ENCODE results near the gene KRTAP10-6.
"Not testable (repeated sequence)": the region's sequence is repeated elsewhere in the genome, so short reads cannot be mapped to it uniquely, and the experiment has no call there.

Gene KRTAP10-6

GRCh38 chr21:44564099-44564498, 28.2 kb downstream of the KRTAP10-6 start:
- DNase-seq (ENCODE audit: extremely low read depth in 1 of 2, low read depth in 1 of 2) = no peak

GRCh38 chr21:44558695-44559094, 33.6 kb downstream of the KRTAP10-6 start, which contains the start of gene KRTAP10-3:
Gene KRTAP10-3 (minus strand): TSS chr21:44558795. CDS start chr21:44558715, 80 bp downstream.
- no peak for DNase-seq (ENCODE audit: extremely low read depth in 1 of 2, low read depth in 1 of 2)

GRCh38 chr21:44558329-44558675, 34.0 kb downstream of the KRTAP10-6 start:
- DNase-seq (ENCODE audit: extremely low read depth in 1 of 2, low read depth in 1 of 2) = not testable (repeated sequence)

GRCh38 chr21:44557491-44558328, 34.6 kb downstream of the KRTAP10-6 start:
- DNase-seq (ENCODE audit: extremely low read depth in 1 of 2, low read depth in 1 of 2) = no peak

GRCh38 chr21:44556879-44557278, 35.4 kb downstream of the KRTAP10-6 start:
- DNase-seq (ENCODE audit: extremely low read depth in 1 of 2, low read depth in 1 of 2) = no peak

GRCh38 chr21:44555200-44555875, 37.0 kb downstream of the KRTAP10-6 start:
- DNase-seq (ENCODE audit: extremely low read depth in 1 of 2, low read depth in 1 of 2) = no peak

- DNase-seq (ENCODE audit: extremely low read depth in 1 of 2, low read depth in 1 of 2) = no peak
Observed at GRCh38 chr21:44552681-44553080, 39.6 kb downstream of the KRTAP10-6 start.

GRCh38 chr21:44552136-44552535, 40.2 kb downstream of the KRTAP10-6 start:
- DNase-seq (ENCODE audit: extremely low read depth in 1 of 2, low read depth in 1 of 2) = no peak

DNA sequence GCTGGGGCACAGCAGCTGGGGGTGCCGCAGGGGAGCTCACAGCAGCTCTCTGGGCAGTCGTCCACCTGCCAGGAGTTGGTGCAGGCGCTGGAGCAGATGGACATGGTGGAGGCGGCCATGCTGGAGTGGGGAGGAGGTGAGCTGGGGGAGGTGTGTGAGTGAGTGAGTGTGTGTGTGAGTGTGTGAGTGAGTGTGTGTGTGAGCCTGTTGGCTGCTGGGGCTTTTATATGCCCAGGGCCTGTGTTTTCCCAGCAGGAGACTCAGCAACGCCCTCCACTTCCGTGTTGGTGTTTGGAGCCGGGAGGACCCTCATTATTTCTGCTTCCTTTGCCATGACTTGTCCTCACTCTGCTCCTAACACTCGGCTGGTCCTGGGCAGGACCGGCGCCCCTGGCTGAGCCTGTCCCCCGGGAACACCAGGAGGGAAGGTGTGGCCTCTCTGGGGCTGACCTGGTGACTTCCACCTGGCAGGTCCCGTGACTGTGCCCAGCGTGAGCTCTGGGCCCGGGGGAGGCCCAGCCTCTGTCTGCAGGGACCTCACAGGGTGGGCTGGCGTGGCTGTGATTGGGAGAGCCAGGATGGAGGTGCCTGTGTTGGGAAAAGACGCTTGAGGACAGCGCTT, 40.9 kb downstream of the KRTAP10-6 start, which contains the start of gene KRTAP10-2:
Gene KRTAP10-2, minus strand, starts transcription at position 166 of the 622 bp plus-strand sequence. Its CDS starts 47 bp downstream, at position 119.
- DNase-seq (ENCODE audit: extremely low read depth in 1 of 2, low read depth in 1 of 2) = no peak

DNA sequence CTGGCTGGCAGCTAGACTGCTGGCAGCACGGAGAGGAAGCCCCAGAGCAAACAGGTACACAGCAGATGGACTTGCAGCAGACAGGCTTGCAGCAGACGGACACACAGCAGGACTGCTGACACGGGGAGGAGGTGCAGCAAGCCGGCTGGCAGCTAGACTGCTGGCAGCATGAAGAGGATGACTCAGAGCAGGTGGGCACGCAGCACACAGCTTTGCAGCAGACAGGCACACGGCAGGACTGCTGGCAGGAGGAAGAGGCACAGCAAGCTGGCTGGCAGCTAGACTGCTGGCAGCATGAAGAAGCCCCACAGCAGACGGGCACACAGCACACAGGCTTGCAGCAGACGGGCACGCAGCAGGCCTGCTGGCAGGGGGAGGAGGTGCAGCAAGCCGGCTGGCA, 41.5 kb downstream of the KRTAP10-6 start:
- no peak for DNase-seq (ENCODE audit: extremely low read depth in 1 of 2, low read depth in 1 of 2)

- not testable (repeated sequence) for DNase-seq (ENCODE audit: extremely low read depth in 1 of 2, low read depth in 1 of 2)
Observed at GRCh38 chr21:44550285-44550684, 42.0 kb downstream of the KRTAP10-6 start.

DNA sequence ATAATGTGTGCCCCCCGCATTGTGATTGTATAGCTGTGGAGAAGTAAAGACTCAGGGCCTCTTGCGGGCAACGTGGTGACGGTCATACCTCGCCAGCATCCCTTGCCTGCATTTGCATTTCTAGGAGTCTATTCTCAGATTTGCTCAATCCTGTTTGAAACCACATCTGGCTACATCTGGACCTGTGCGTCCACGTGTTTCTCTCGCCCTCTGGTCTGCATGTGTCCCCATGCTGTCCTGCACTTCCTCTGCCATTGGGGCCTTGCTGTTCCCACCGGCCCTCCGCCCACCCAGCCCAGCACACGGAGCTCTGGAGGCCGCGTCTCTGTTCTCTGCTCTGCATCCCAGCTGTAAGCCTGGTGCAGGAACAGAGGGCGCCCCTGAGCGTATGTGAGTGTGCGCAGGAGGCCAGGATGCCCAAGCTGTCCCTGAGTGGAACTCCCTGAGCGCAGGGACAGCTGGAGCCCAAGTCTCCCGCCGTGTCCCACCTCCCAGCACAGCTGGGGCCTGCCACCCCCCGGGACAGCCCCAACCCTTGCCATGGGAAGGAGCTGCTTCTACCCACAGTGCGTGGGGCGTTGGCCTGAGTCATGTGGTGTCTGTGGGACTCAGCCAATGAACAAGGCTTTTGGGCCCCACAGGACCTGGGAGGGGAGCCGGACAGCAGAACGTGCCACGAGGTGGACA, 42.6 kb downstream of the KRTAP10-6 start:
- DNase-seq (ENCODE audit: extremely low read depth in 1 of 2, low read depth in 1 of 2) = no peak

- no peak for DNase-seq (ENCODE audit: extremely low read depth in 1 of 2, low read depth in 1 of 2)
Observed at GRCh38 chr21:44548922-44549321, 43.4 kb downstream of the KRTAP10-6 start.

GRCh38 chr21:44548381-44548780, 43.9 kb downstream of the KRTAP10-6 start:
- no peak for DNase-seq (ENCODE audit: extremely low read depth in 1 of 2, low read depth in 1 of 2)

DNA sequence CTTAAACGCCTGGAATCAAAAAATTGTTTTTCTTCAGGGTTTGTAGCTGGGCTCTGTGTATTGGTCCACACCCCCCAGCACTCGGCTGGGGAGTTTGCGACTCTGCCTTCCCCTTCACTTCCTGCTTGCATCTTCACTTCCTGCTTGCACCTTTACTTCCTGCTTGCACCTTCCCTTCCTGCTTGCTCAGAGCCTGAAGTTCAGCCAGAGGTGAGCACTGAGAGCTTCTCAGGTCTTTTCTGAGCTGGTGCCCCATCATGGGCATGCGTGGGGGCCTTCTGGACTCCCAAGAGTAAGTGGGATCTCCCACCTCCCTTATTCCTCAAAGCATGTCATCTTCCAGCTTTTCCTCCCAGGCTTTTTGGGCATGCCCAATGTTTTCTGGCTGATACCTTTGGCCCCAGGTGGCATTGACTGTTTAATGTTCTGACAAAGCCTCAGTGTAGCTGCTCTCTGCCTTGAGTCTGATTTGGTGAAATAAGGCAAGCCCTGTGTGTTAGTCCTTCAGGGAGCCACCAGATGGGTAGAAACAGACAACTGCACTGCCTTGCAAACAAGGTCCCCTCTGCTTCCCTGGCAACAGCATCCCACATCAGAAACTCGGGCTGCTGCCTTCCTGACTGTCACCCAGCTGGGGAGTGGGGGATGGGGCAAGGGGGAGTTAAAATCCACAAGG, 44.5 kb downstream of the KRTAP10-6 start:
- DNase-seq (ENCODE audit: extremely low read depth in 1 of 2, low read depth in 1 of 2) = no peak

GRCh38 chr21:44544566-44544965, 47.7 kb downstream of the KRTAP10-6 start:
- DNase-seq (ENCODE audit: extremely low read depth in 1 of 2, low read depth in 1 of 2) = no peak

GRCh38 chr21:44542716-44543115, 49.6 kb downstream of the KRTAP10-6 start:
- DNase-seq (ENCODE audit: extremely low read depth in 1 of 2, low read depth in 1 of 2) = no peak

All from activated CD8-positive, alpha-beta memory T cell treated with anti-CD3 and anti-CD28 coated beads for 1 hour (primary cell).